HG03196 (cell line): ENCODE measurements around the gene HESX1.

Experiments
- ATAC-seq: cut with Tn5 transposase; IDR thresholded peaks from one replicate; pipeline ENCODE4 v1.9.1; 2021; ENCODE audit not compliant: unreplicated experiment

Gene HESX1

DNA sequence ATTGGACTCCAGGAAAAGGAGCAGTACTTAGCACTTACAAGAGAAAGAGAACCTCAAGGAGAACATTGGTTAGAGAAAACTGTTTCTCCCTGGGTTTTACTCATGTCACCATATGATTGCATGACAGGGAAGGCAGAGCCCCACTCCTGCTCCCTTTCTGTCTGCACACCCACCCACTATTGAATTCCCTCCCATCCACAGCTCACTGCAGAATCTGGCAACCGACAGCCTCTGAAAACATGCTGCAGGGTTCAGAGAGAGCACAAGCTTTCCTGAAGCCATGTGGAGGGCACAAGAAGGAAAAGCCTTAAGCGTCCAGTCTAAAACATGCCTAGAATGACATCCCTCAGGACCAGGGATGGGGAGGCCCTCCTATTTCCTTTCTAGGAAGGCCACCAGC lies 31.6 kb downstream of the HESX1 start:
- no peak for ATAC-seq

DNA sequence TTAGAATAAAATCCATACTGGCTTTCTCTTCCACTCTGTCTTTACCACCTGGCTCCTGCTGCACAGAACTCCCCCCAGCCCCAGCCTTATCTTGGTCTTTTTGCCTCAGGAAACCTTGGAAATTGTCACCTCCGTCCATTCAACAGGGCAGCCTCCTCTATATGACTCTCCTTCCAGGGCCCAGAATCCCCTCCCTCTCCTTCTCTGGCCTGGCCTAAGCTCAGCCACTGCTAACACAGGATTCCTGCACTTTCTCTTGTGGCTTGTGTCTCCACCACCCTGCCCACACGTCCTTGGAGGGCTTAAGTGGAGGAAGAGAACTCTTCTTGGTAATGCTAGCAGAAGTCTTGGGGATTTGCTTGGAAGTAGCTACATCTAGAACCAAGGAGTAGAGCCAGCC lies 33.1 kb downstream of the HESX1 start:
- no peak for ATAC-seq

DNA sequence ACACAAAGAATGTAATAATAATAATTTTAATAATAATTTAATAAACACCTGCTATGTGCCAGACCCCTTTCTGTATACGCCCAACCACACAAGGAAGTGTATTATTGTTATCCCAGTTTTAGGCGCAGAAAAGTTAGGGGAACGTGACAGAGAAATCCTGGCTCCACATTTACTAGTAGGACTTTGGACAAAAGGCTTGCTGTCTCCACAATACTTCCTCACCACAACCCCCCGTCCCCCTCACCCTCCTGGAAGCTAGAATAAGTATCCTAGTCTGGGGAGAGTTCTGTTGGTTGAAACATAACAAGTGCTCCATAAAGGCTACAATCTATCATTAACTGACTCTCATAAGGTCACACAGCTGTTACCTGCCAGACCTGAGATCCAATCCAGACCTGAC lies 34.1 kb downstream of the HESX1 start:
- ATAC-seq = no peak

DNA sequence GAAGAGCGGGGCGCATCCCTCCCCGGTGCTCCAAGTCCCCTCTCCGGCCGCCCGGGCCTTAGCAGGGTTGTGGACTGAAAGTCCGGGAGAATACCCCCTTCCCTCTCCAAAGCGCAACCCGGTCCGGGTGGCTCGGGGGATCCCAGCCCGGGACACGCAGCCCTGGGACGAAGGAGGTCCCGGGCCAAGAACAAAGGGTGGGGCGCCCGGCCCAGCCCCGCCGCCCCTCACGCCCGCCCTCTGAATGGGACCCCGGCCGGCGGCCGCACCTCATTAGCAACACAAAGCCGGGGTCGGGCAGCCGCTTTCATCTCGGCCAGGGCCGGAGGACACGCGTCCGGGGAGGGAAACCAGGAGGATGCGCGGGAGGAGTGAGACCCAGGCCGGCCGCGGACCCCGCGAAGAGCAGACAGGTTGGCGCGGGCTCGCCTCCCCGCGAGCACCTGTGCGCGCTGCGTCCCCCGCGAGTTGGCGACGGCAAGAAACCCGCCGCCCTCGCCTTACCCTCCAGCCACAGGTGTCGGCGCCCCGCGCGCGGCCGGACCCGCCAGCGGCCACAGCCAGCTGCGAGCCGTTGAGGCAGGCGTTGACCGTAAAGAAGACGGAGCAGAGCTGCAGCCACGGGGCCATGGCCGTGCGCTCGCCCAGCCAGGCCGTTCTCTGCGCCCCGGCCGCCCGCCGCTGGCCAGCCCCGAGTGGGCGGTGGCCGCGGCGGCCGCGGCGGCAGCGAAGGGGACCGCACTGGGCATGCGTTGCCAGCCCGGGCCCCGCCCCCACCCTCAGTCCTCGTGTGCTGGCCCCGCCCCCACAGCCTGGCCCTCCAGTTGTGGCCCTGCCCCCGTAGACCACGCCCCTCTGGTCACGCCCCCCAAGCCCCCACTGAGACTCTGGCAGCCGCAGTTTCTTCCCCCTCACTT lies 34.9 kb downstream of the HESX1 start, which contains the start of gene IL17RD:
Gene IL17RD (minus strand): TSS at position 697 of the 917 bp plus-strand sequence. CDS start 67 bp downstream, at position 630.
- ATAC-seq = no peak

DNA sequence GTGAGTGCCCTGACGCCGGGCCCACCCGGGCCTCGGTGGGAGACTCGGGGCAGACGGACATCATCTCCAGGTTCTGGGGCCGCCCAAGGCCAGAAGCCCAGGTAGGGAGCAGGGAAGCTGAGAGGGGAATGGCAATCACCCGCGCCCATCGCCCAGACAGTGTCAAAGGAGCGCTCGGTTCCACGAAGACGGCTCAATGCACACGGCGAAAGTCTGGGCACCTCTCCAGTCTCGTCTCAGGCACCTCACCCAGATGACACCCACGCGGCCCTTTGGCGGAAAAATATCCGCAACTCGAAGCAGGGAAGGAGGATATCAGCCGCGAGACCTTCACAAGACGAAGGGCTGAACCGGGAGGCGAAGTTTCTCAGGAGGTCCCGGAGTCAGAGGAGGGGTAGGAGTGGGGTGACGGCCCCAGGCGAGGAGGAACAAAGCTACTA lies 35.5 kb downstream of the HESX1 start:
- no peak for ATAC-seq

DNA sequence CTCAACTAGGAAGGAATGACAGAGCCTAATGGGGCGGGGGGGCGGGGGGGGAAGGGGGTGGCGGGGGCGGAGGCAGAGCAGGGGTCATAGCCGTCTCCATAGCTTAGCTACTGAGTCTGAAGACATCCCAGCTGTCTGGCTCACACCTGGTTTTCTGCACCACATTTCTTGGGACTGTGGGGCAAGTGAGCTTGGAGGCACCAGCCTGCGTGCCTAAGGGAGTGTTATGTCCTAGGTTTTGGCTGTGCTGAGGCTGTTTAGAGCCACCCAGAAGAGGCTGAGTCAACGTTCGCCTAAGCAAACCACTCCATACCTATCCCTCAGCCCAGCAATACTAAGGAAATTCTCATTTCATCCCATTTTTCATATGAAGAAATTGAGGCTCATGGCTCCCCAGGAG lies 36.0 kb downstream of the HESX1 start:
- no peak for ATAC-seq

DNA sequence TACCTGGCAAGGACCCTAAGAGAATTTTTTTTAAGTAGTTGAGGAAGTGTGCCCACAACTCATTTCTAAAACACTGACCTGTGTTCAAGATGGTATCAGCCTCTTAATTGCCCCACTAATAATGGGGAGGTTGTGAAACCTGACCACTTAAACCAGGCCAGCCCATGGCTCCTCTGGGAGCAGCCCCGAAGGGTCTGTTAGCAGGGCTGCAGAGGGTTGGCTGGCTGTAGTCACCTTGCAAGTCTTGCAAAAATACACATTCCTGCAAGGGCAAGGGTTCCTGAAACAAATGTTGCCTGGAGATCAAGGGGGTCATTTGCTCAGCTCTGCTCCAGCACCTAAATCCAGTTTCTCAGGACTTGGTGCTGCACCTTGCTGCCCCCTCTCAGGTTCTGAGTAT lies 37.9 kb downstream of the HESX1 start:
- ATAC-seq = no peak

DNA sequence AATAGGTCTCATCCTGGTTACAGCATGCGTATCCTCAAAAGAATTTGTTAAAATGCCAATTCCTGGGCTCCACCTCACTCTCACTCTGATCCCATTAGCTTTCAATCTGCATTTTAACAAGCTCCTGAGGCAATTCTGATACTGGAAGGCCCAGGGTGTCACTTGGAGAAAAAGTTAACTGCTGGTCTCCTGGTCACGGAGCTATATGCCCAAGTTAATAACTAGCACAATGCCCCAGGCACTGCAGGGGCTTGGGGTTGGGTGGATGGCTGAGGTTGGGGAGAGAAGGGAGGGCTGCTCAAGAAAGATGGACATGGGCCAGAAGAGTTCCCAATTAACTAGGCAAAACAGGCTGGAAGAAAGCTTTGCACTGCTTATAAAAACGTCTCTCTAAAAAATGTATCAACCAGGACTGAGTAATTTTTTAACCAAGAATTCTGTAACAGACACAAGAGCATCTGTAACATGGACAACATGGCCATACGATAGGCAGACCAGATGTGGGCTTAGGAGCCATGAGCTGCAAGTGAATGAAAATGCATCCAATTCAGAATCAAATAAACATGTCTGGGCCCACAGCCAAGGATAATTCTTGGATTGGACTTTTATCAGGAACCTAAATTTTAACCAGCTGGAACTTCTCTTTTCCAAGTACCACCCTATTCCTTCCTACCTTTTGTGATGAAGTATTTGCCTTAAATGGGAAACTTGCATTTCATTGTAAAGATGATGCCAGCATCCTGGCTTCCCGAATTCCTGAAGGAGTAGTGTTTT lies 38.8 kb downstream of the HESX1 start:
- no peak for ATAC-seq

DNA sequence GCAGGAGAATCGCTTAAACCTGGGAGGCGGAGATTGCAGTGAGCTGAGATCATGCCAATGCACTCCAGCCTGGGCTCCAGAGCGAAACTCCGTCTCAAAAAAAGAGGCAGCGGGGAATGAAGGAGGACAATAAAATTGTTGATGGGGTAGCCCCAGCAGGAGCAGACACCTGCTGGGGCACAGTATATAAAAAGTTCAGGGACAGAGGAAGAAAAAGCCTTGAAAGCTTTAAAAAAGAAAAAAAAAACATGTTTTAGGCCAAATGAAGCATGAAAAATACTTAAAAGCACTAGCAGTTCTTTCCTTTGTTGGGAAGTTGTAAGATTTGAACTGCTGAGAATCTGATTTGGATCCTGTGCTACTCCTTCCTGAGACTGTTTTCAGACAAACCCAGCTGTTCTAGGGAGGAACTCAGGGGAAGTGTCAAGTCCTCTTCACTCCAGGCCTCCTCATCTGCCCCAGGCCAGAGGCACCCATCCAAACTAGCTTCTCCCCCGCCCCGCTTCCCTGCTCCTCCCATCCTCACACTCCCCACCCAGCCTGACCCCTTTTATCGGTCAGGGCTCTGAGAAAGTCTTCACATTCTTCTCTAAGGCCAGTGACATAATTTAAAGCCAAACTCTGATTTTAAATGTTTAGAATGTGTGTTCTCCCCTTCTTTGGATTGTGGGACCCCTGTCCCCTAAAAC lies 39.6 kb downstream of the HESX1 start:
- no peak for ATAC-seq

DNA sequence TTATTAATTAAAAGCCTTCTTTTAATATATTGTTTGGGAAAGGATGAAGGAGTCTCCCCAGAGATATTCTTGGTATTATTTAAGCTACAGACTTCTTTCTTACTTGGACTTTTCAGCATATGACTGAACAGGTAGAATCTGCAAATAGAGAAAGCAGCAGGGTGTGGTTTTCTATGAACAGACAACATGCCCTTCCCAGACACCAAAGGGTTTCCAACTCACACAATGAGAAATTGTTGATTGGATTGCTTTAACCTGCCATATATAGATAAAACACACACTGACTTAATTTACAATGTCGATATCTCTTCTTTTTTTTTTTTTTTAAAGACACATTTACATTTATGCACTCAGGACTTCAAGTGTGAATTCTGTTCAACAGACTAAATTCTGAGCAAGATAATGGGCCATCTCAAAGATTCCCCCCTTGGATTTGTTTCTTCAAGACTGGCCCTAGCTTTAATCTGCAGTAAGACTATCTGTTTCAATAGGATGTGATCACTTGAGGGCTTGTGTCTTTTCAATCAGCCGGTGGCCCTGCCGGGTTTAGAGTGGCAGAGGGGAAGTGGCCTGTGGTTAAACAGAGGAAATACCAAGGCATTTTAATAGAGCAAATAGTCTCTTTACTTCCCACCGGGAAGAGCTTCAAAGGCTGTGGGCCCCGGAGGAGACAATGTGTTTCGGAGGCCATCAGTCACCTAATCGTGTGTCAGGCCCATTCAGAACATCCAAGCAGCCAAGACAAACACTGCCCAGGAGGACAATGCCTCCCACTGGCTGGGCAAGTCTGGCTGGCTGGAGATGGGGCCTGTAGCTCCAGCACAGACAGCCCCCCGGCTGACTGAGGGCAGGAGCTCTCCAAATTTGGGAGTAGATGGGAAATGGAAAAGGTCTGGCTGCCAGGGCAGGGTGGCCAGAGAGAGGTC lies 40.7 kb downstream of the HESX1 start:
- ATAC-seq = no peak

DNA sequence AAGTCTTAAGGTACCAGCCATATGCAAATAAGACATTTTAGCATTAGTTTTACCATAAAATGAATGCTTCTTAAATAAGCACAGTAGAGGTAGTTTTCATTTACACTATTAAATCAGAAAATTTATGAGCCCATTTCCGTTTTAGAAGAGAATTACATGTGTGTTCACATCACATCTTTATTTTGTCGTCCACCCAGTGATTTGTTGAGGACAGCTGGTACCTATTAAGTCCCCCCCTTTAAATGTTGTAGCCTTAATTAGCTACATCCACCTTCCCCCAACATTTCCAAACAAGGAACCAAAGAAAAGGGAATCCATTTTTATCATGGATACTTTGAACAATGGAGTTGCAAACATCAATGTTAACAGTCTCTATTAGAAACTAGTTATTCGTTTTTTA lies 41.5 kb downstream of the HESX1 start:
- no peak for ATAC-seq

DNA sequence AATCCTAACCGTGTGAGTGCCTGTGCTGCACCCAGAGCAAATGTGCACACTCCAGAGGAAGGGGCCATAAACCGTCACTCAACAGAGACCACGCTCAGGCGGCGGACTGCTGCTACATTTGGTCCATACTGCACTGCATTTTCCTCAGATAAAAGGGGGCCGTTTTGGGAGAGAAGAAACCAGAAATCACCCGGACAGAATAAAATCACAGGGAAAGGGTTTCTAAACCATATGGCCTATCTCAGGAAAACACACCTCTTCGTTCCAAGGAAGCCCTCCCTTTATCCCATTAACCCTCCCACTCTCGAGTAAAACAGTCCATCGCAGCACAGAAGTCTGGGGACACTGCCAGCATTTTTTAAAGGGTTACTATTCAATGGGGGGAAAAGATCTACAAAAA lies 42.2 kb downstream of the HESX1 start:
- ATAC-seq = no peak

DNA sequence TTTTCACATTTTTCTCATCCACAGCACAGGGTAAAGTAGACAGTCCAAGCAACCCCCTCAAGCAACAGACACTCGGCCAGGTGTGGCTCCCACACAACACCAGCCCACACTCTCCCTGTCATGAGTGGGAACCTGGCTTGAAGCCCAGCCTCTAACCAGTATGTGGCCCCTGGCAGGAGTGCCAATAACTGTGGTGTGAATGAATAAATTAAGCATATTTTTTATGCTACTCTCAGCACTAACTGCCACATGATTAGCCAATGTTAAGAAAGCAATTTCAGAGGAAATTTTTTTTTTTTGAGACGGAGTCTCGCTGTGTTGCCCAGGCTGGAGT lies 44.5 kb downstream of the HESX1 start:
- ATAC-seq = no peak

DNA sequence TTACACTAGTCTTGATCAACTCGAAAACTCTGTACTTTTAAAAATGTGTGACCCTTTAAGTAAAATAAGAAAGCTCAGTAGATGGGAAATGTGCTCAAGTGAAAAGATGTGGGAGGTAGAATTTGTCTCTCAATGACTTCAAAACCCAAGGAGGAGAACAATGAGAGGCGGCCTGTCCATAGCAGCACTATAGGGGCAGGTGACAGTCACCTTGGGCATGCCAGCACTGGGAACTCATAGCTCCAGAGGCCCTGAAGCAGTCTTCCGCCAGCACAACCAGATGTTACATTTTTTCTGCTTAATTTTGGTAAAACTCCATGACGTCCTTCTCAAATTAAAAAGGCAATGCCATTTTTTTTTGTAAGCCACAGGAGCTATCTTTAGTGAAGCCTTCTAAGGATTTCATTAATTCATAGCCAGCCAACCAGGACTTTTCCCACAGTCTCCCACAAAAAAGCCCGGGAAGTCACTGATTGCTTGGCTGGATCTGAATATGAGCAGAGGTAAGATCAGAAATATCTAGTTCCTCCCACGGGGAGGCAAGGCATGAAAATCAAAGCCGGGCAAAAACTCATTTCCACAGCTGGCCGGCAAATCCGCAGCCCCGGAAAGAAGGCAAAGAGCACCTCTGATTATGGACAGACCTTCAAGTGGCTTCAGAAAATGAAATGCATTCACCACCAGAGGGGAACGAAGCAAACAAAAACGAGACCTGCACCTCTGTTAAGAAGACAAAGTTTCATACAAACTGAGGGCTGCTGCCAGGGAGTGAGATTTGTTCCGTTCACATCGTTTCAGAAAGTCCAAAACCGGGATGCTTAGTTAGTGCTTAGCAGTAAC lies 45.1 kb downstream of the HESX1 start:
- no peak for ATAC-seq

DNA sequence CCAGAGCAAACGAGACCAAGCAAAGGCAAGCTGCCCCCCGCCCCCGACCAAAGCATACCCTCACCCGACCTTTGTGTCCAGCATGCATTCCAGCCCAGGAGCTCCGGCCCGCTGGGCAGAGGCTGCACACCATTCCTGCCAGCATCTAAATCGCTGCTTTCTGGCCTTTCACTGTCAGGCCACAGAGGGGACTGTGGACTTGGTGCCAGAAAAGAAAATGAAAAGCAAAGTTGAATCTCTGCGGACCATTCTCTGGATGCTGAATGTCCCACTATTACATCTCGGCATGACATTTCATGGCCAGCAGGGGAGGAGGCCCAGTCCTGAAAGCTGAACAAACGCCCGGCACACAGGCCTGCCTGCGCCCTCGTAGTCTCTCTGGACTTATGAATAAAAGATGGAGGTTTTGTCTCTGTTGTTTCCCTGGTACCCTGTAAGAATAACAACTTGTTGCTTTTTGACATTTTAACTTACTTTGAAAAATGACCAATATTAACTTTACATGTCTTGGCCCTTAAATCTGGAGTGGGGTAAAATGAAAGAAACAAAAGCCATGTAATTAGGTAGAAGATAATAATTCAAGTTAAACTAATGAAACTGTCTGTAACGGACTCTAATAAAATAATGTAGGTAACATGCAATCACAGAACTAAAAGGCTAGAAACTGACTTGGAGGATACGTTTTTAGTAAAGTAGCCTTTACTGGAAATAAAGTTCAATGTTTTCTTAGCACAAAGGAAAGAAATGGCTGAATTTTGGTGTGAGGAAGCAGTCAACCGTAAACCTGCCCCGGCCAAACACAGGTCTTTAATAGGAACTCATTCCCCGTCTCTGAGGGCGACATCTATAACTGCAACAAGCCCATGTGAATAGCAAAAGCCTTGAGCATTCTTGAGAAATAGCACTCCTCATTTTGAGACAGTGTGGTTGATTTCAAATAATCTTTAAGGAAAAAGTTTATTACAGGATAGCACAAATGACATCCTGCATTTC lies 47.3 kb downstream of the HESX1 start:
- ATAC-seq = no peak

DNA sequence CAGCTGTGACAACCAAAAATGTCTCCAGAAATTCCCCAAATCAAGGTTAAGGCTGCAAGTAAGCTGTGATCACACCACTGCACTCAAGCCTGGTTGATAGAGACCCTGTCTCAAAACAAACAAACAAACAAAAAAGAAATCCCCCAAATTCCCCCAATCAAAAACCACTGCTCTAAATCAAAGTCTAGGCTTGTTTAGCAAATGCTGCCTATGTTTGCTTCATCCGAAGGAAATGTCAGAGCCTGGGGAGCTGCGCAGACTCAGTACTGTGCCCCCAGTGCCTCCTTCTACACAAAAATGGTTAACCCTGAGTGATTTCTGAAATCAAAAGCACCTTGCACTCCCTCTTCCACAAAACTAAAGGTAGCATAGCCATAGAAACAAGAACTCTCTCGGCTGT lies 48.0 kb downstream of the HESX1 start:
- no peak for ATAC-seq

DNA sequence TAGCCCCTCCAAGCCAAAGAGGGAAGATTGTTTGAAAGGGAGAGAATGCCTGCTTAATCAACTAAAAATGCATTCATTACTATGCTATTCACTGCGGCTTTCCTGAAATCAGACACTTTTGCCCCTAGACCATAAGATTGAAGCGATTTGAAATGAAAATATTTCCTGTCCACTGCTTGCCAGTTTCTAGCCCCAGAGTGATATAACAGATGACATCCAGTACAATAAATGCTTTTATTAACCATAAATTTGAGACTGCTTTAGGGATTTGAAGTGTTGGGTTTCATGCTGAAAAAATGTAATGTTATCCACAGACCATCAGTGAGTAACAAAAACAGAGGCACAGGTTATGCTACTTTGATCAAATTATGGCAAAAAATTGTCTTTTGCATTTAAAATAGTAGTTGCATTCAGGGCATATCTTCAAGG lies 48.7 kb downstream of the HESX1 start:
- ATAC-seq = no peak

DNA sequence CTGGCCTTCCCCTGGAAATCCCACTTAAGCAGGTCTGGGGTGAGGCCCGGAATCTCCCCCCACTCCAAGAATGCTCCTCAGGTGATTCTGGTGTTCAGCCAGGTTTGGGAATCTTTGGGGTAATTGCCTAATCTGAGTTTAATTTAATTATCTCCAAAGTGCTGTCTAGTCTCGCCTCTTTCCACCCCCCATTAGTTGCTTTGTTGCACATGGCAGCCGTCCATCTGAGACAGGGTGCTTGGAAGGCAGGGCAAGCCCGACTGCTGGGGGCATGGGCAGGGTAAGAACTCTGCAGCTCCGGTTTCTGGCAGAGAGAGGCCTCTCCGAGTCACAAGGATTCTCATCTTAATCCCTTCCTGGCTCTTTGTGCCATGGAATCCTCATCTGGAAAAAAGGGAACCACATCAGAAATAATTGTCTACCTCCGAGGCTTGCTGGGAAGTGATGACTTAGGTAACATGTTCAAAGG lies 49.6 kb downstream of the HESX1 start:
- ATAC-seq = no peak
